ENCODE data around the gene NDST1. TPM values are rescaled to one million over a fixed set of nuclear protein-coding genes. Genes with fewer than 3 reads are reported as not detected.

The NDST1 gene
- polyA plus RNA-seq, 1 donor (not counting 4 experiments of a cell fraction or from before 2014, with no cell fraction given): 24.9 TPM

GRCh38 chr5:150576449-150576949 is 68.6 kb downstream of the NDST1 start:
- H3K9ac ChIP-seq (ENCODE audit: control insufficient read depth, extremely low read depth, insufficient read depth, low read length): no peak overlapping the region
- H3K36me3 ChIP-seq (ENCODE audit: control insufficient read depth in 2 of 2, extremely low read depth in 1 of 2, insufficient read depth in 2 of 2, low read length in 2 of 2): no peaks in the 10 kb centered on the region
- dilution Hi-C loops (cut with MboI; ENCODE audit: extremely low pct_ligation_motif_present, low sequenced_read_pairs): no loop called here
- no peaks in the 10 kb centered on the region for H3K4me1 ChIP-seq (ENCODE audit: control insufficient read depth, extremely low read depth, insufficient read depth, low read length)
- no peaks in the 10 kb centered on the region for H3K79me2 ChIP-seq (ENCODE audit: control insufficient read depth, insufficient read depth, low read length)
- H3K27me3 ChIP-seq (ENCODE audit: control insufficient read depth, extremely low read depth, insufficient read depth, low read length): peaks cover 16% of the 10 kb centered on the region
- no peaks in the 10 kb centered on the region for H4K20me1 ChIP-seq (ENCODE audit: control insufficient read depth, extremely low read depth, insufficient read depth, low read length)
- H3K4me3 ChIP-seq (ENCODE audit: control insufficient read depth in 2 of 3, extremely low read depth in 1 of 3, insufficient read depth in 2 of 3, low read depth in 1 of 3, low read length in 3 of 3): no peak overlapping the region
- no peak overlapping the region for H3K4me2 ChIP-seq (ENCODE audit: control insufficient read depth, extremely low read depth, insufficient read depth, low read depth, low read length)
- DNase-seq (ENCODE audit: low read depth, low spot score) (no peak), FAIRE-seq (no peak)
- no peaks in the 10 kb centered on the region for H3K9me3 ChIP-seq (ENCODE audit: control insufficient read depth, low read depth, low read length)
- no peaks in the 10 kb centered on the region for H3K9me1 ChIP-seq (ENCODE audit: control insufficient read depth, extremely low read depth, insufficient read depth, low read length)
- H2AFZ ChIP-seq (ENCODE audit: control insufficient read depth, low read length): no peak overlapping the region
- TF ChIP-seq EZH2 (IDR thresholded peaks at IDR 0.05; ENCODE audit: low read length): no peak
- TF ChIP-seq CTCF (optimal IDR thresholded peaks at IDR 0.05 in 1 of 3, IDR thresholded peaks at IDR 0.05 in 1 of 3, conservative IDR thresholded peaks at IDR 0.05 in 1 of 3; ENCODE audit: extremely low read depth in 1 of 3, insufficient read depth in 2 of 3, low read length in 3 of 3): no peak
- H3K27ac ChIP-seq (ENCODE audit: control insufficient read depth, insufficient read depth, low read length): no peak overlapping the region

- Histone ChIP-seq H3K9me3 (ENCODE audit: control insufficient read depth, low read depth, low read length) (no peaks in the 10 kb centered on the region), H3K36me3 (ENCODE audit: control insufficient read depth in 2 of 2, extremely low read depth in 1 of 2, insufficient read depth in 2 of 2, low read length in 2 of 2) (no peaks in the 10 kb centered on the region), H3K9ac (ENCODE audit: control insufficient read depth, extremely low read depth, insufficient read depth, low read length) (no peak overlapping the region), H3K79me2 (ENCODE audit: control insufficient read depth, insufficient read depth, low read length) (no peaks in the 10 kb centered on the region), H4K20me1 (ENCODE audit: control insufficient read depth, extremely low read depth, insufficient read depth, low read length) (no peaks in the 10 kb centered on the region), H2AFZ (ENCODE audit: control insufficient read depth, low read length) (no peak overlapping the region), H3K9me1 (ENCODE audit: control insufficient read depth, extremely low read depth, insufficient read depth, low read length) (no peaks in the 10 kb centered on the region), H3K4me3 (ENCODE audit: control insufficient read depth in 2 of 3, extremely low read depth in 1 of 3, insufficient read depth in 2 of 3, low read depth in 1 of 3, low read length in 3 of 3) (no peak overlapping the region), H3K27ac (ENCODE audit: control insufficient read depth, insufficient read depth, low read length) (no peak overlapping the region), H3K27me3 (ENCODE audit: control insufficient read depth, extremely low read depth, insufficient read depth, low read length) (peaks cover 16% of the 10 kb centered on the region), H3K4me1 (ENCODE audit: control insufficient read depth, extremely low read depth, insufficient read depth, low read length) (no peaks in the 10 kb centered on the region), H3K4me2 (ENCODE audit: control insufficient read depth, extremely low read depth, insufficient read depth, low read depth, low read length) (no peak overlapping the region)
- DNase-seq (ENCODE audit: low read depth, low spot score) (no peak), FAIRE-seq (no peak)
- no peak for TF ChIP-seq CTCF (optimal IDR thresholded peaks at IDR 0.05 in 1 of 3, IDR thresholded peaks at IDR 0.05 in 1 of 3, conservative IDR thresholded peaks at IDR 0.05 in 1 of 3; ENCODE audit: extremely low read depth in 1 of 3, insufficient read depth in 2 of 3, low read length in 3 of 3)
- TF ChIP-seq EZH2 (IDR thresholded peaks at IDR 0.05; ENCODE audit: low read length): no peak
- dilution Hi-C loops (cut with MboI; ENCODE audit: extremely low pct_ligation_motif_present, low sequenced_read_pairs): no loop called here
Observed at GRCh38 chr5:150577378-150578139, 69.6 kb downstream of the NDST1 start.
